Gastrocnemius medialis (tissue), 4 donors: ENCODE results near the gene ZBTB7C.

Experiments
- POLR2A ChIP-seq, 2 donors: fragments of 450-650 bp; IDR thresholded peaks; one replicate each; pipeline ENCODE4 v1.6.1; 2017; ENCODE audit warnings: antibody characterized with exemption in 2 of 2, mild to moderate bottlenecking in 2 of 2, moderate library complexity in 2 of 2
- TF ChIP-seq, protein P1 (sequence below), 5 experiments: fragments of 450-650 bp in 3 of 5; fragments of 200-600 bp in 2 of 5; sonication (generic) in 2 of 5; IDR thresholded peaks in 4 of 5; conservative IDR thresholded peaks in 1 of 5; 1 replicate in 4 of 5; 2 replicates in 1 of 5; pipeline ENCODE4 v1.5.1; 2016 to 2019; ENCODE audit warnings: antibody characterized with exemption in 5 of 5, mild to moderate bottlenecking in 3 of 5, moderate library complexity in 3 of 5

GRCh38 chr18:48263914-48264902 lies 145.0 kb downstream of the ZBTB7C start:
- TF ChIP-seq, protein P1, sequence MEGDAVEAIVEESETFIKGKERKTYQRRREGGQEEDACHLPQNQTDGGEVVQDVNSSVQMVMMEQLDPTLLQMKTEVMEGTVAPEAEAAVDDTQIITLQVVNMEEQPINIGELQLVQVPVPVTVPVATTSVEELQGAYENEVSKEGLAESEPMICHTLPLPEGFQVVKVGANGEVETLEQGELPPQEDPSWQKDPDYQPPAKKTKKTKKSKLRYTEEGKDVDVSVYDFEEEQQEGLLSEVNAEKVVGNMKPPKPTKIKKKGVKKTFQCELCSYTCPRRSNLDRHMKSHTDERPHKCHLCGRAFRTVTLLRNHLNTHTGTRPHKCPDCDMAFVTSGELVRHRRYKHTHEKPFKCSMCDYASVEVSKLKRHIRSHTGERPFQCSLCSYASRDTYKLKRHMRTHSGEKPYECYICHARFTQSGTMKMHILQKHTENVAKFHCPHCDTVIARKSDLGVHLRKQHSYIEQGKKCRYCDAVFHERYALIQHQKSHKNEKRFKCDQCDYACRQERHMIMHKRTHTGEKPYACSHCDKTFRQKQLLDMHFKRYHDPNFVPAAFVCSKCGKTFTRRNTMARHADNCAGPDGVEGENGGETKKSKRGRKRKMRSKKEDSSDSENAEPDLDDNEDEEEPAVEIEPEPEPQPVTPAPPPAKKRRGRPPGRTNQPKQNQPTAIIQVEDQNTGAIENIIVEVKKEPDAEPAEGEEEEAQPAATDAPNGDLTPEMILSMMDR (IDR thresholded peaks at IDR 0.05 in 4 of 5, conservative IDR thresholded peaks at IDR 0.05 in 1 of 5), result no peak
- no peak for TF ChIP-seq POLR2A (IDR thresholded peaks at IDR 0.05)
